ENCODE measurements around the gene PRKCH.

PRKCH gene

DNA sequence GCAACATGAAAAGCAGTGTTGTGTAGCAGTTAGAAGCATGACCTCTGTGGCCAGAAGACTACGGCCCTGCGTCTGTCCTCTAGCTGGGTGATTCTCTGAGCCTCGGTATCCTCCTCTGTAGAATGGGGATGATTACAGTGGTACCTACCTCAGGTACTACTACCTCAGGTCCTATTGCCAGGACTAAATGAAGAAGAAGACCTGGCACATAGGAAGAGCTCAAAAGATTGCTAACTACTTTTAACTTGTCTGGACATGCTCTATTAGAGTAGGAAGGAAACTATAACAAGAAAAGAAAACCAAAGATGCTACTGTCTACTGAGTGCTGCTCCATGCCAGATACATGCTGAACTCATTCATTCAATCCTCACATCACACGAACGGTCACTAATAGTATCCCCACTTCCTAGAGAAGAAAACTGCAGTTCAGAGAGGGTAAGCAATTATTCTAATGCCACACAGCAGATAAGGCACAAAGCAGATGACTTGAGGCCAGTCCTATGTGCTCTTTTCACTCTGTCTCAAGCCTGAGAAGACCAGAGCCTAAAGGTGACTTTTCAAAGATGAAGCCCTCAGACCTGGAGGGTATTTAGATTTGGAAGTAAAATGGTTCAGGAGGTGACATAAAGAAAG is 265.8 kb downstream of the PRKCH start:
- DNase-seq (ENCODE audit: low read depth in 2 of 2) = no peak

DNA sequence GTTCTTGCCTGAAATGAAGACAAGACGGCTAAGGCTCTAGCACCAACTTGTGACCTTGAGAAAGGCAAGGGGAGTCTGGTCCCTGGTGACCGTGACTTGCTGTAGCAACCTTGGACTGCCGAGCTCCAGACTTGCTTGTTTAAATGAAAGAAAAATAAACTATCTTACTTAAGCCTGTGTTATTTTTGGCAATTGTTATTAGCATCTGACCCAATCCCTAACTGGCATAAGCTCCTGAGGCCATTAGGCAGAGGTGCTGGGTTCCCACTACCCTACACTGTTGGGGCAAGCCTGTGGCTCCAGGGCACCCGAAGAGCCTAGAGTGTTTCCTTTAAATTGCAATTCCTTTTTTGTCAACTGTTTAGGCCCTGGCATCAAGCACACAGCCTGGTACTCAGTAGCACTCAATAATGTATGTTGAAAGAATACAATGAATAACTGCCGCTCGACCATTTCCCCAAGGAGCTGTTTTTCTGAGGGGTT is 267.1 kb downstream of the PRKCH start:
- DNase-seq (ENCODE audit: low read depth in 2 of 2) = no peak

DNA sequence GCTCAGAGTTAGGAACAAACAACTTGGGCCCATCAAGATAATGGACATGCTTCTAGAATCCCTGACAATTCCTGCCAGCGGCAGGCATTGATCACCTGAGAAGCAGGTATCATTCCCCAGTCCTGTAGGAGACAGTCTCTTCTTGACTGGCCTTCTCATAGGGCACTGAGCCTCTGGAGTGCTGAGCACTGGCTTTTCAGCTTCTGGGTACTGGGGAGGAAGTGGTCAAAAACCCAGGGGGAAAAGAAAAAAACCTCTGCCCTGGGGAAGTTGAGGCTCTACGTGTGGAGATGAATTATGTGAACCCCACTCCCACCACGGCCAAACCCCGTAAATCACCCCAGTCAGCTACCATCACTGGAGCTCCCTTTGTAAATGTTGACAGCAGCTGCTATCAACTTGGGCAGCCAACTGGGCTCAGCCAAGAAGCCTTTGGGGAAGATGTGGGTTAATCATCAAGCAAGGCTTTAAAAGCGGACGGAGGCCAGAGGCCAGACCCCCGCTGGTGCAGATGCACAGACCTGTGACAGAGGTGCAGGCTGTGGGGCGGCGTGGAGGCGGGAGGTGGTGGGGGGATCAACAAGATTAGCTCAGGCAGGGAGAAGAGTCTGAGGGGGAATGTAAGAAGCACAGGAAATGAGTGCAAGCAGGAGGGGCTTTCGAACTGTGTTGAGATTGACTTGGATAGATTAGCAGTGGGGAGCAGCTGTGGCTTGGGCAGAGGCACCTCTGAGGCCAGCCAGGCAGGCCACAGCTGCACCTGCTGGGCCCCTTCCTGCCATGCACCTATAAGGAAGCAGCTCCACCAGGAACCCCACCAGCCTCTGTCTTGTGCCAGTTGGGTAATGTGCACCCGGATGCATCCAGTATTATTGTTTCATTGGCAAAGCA is 268.6 kb downstream of the PRKCH start:
- no peak for DNase-seq (ENCODE audit: low read depth in 2 of 2)

DNA sequence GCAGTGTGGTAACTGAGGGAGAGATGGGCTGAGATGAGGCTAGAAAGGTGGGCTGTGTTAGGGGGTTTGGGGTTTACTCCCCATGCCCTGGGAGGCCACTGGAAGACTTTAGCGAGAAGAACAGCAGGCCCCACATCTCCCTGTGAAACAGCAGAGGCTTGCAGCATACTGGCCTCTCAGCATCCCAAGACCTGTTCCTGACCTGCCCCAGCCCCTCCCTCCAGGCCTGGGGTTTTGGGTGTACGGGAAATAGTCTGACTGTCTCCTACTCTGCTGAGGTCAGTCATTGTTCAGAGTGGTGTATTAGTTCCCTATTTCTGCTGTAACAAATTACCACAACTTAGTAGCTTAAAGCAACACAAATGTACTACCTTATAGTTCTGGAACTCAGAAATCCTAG is 270.5 kb downstream of the PRKCH start:
- no peak for DNase-seq (ENCODE audit: low read depth in 2 of 2)

DNA sequence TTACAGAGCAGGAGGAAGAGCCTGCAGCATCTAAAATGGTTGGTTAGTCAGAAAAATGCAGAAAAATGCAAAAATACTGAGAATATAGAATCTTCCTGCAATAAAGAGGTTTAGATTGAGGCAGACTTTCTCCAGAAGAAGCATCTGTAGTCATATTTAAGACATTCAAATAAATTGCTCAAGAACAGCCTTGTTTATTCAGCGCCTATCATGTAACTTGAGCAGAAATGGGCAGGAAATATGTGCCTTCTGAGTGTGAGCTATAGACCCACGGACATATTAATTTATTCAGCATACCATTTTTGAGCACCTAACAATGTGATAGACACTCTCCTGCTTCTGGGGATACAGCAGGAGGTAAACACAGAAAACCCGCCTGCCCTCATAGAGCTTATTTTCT is 272.0 kb downstream of the PRKCH start:
- DNase-seq (ENCODE audit: low read depth in 2 of 2) = no peak

DNA sequence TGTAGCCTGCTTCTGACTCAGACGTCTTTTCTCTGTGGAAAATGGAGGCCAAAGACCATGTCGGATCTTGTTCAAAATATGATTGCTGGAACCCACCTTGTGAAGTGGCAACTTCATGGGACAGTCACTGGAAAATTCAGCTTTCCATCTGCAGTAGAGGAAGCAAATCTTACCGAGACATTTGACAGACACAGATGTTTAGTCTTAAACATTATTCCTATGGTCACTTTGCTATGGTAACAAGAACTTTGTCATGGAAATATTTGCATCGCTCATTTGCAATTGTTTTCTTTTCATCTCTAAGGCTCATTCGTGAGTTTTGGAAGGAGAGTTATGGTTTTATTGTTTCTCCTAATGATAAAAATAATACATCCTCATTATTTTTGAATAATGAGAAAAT is 275.6 kb downstream of the PRKCH start:
- DNase-seq (ENCODE audit: low read depth in 2 of 2) = no peak

GRCh38 chr14:61598980-61599379 is 277.6 kb downstream of the PRKCH start:
- DNase-seq (ENCODE audit: low read depth in 2 of 2) = no peak

- no peak for DNase-seq (ENCODE audit: low read depth in 2 of 2)
Measured at GRCh38 chr14:61599942-61600341, 278.6 kb downstream of the PRKCH start.
